HCEC 1CT (cell line): ENCODE measurements around the gene TMEM132C.

ENCODE experiments used
- DNase-seq: peaks from one replicate; pipeline ENCODE4 v3.0.0-alpha.2; 2017

TMEM132C gene

DNA sequence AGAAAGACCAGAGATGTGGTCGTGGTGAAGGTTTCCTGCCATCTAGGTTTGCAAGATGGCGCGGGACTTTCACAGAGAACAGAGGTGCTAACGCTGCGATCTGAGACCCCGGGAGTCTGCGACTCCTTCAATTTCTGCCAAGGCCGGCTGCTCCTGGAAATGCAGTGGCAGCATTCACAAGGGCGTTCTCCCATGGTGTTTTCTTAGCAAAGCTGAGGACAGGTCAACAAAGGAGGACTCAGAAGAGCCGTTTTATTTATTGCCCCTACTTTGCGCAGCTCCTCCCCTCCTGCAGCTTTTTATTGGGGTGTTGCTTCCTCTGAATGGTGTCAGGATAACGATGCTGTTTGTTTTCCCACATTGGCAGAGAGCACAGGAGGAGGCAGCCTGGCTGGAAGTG is 86.3 kb downstream of the TMEM132C start:
- DNase-seq = no peak

- no peak for DNase-seq
These were observed 89.6 kb downstream of the TMEM132C start for GRCh38 chr12:128356547-128356946.

- no peak for DNase-seq
These were observed 94.5 kb downstream of the TMEM132C start for GRCh38 chr12:128361400-128361995.

GRCh38 chr12:128365032-128365431 is 98.1 kb downstream of the TMEM132C start:
- no peak for DNase-seq

DNA sequence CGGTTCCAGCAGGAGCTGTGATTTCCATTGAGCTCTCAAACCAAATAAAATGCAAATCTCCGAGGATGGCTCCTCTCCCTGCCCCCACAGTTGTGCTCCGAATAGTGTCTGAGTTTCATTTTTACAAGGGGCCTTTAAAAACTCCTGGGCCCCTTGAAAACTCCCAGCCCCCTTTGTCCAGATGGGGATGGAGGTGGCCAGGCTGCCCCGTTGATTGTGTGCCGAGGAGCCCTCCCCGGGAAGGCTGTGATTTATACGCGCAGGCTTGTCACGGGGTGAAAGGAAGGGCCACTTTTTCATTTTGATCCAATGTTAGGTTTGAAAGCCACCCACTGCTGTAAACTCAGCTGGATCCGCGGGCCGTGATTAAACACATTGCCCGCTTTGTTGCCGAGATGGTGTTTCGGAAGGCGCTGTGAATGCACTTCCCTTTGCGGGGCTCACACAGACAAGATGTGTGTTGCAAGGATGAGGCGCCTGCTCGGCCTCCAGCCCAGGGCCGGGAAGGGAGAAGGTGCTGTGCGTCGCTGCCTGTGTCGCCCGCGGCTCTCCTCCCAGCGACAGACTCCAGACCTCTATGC is 98.8 kb downstream of the TMEM132C start:
- DNase-seq = no peak

DNA sequence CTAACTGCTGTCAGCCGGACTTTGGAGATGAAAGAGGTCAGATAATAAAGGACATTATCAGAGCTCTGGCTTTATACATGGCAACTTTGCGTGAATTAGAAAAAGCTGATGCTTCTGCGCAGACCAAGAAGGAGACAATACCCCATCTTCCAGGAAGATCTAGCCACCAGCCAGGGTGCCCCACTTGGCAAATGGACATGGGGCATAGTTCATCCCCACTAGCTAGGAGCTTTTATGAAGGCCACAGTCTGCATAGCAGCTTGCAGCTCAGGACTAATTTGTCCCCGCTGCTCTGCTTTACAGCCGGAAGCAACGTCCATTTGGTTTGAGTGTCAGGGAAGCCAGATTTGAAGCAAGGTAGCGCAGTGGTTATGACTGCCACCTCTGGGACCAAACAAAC is 101.0 kb downstream of the TMEM132C start:
- no peak for DNase-seq

- no peak for DNase-seq
These were observed 114.6 kb downstream of the TMEM132C start for GRCh38 chr12:128381541-128381940.

DNA sequence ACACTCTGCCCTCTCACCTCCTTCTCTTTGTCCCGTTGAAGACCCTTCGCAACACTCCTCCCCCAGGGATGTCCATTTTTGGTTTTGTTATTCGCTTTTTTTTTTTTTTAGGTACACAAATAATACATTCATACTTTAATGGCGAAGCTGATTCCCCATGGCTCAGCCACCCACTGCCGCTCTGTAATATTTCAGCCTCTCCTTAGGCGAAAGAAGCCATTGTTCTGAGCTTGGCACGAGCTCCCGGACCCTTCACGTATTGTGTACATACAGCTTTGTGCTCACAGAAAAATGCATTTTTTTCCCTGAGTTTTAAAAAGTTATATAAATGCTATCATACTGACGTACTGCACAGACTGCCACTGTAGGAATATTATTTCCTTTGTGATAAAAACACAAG is 115.0 kb downstream of the TMEM132C start:
- DNase-seq = no peak

DNA sequence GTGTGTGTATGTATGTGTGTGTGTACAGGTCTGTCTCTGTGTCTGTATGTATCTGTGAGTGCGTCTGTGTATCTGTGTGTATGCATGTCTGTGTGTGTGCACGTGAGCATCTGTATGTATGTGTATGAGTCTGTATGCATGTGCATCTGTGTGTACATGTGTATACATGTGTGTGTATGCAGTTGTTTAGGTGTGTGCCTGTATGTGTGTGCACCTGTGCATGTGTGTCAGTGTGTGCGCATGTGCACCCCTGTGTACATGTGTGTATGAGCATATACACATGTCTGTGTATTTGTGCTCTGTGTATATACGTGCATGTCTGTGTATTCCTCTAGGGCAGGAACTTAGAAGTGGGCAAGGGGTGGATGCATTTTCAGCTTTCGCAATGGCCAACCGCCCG is 116.0 kb downstream of the TMEM132C start:
- DNase-seq = no peak

DNA sequence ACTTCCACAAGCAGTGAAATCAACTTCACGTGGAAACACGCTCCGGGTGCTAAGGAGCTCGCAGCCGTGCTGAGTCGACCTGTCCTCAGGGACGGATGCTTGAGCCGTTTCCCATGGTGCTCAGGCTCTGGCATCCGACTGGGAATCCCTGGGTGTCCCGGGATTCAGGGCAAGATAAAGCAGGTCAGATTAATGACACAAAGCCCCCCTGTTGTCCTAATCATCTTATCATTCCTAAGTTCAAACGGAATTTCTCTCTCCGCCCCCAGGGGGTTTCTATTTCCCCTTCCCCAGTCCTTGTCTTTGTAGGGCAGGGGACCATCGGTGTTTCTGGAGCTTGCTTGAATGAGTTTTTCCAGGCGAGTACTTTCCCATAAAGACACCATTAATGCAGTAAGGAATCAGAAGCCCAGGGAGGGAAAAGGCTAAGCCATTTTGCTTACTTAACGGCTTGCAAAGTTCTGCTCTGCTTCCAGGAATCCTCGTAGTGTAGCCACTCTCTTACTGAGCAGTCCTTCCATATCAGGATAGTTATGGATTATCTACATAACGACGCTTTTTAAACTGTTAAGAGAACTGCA is 116.5 kb downstream of the TMEM132C start:
- DNase-seq = no peak

GRCh38 chr12:128385736-128386135 is 118.8 kb downstream of the TMEM132C start:
- DNase-seq = no peak

DNA sequence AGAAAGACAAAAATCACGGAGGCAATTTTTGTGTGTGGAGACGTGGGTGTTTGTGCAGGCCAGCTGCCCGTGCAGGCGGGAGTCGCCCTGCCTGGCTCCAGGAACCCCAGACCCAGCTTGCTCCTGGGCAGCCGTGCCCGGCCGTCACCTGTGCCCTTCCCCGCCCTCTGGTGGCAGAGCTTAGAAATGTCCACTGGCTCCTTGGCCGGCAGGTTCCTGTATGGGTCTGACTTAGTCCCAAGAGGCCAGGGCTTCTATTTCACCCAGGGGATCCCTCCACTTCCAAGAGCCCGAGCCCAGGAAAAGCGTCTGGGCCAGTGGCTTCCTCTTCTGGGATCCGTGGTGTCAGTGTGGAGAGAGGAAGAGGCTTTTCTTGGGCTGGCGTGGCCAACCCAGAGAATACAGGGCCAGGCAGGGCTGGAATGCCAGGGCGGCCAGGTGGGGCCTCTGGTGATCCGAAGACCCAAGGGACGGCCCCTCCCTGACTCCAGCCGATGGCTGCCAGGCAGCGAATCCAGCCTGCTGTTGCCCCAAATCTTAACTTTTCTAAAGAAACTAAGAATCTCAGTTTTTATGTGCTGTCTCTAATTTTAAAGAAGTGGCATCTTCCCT is 120.9 kb downstream of the TMEM132C start:
- DNase-seq = no peak

DNA sequence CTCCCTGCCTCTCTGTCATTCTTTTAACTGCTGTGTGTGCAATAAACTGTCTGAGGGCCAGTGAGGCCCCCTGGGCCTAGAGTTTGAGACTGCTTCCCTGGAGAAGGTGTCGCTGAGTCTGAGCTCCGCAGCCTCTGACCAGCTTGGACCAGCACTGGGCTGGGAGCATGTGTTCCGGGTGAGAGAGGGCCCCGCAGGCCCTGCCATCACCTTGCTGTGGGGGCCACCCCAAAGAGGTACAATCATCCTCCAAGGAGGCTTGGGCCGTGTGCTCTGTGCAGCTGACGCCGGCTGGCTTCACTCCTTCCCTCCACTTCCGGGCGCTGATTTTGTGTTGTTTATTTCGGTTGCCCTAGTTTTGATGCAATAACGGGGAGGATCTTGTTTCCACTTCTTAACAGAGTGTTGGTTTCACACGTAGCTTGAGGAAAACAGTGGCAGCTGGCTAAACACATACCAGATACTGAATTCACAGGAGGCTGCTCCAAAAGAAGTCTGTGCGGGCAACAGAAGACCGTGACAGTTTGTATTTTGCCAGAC is 121.6 kb downstream of the TMEM132C start:
- DNase-seq = no peak

DNA sequence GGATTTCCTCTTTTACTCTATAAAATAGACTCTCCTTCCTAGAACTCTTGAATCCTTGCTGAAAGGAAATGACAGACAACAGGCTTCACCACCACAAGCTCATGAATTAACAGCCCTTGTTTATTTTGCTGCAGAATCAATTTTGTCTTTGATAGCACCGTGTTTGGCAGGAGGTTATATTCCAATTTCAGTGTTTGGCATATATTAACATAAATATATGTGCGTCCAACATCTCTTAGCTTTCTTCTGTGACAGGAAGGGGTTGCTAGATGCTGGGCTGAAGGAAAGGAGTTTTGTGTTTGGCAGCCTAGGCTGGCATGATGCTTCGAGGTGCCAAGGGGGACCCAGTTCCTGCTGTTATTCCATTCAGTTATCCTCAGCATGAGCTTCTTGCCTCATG is 126.4 kb downstream of the TMEM132C start:
- DNase-seq = no peak

GRCh38 chr12:128394137-128394536 is 127.2 kb downstream of the TMEM132C start:
- no peak for DNase-seq

GRCh38 chr12:128399253-128399652 is 132.3 kb downstream of the TMEM132C start:
- DNase-seq = no peak

GRCh38 chr12:128402486-128403243 is 135.7 kb downstream of the TMEM132C start:
- no peak for DNase-seq

DNA sequence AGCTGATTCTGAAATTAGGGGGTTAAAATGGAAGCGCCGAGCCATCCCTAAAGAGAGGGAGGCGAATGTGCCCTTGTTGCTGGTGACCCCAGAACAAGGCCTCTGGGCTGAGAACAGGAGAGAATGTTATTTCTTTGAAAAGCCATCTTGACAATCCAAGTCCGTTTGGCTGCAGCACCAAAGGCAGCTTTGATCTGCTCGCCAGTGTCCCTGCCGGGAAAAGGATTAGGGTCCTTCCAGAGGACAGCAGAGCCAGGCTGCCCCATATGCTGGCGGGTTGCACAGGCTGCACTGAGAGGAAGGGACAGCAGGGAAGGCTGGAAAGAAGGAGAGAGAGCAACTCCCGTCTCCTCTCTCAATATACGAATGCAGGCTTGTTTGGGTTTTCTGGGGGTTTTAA is 141.7 kb downstream of the TMEM132C start:
- no peak for DNase-seq

- no peak for DNase-seq
These were observed 148.1 kb downstream of the TMEM132C start for GRCh38 chr12:128415036-128415560.

DNA sequence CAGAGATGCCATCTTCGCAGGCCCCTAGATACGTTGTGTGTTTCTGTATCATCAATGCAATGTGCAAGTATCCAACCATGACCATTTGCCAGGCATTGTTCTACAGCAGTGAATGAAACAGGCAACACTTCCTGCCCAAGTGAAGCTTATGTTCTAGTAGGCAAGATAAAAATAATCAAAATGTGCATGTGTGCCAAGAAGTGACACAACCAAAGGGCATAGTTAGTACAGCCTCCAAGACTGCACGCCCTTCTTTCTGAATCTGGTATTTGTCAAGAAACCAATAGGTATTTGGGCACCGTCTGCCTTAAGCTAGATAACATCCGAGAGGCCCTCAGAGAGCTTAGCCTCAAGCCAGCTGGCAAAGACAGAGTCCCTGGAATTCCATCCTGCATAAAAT is 152.0 kb downstream of the TMEM132C start:
- no peak for DNase-seq

GRCh38 chr12:128420163-128420562 is 153.2 kb downstream of the TMEM132C start:
- DNase-seq = no peak

GRCh38 chr12:128421375-128421774 is 154.4 kb downstream of the TMEM132C start:
- no peak for DNase-seq

DNA sequence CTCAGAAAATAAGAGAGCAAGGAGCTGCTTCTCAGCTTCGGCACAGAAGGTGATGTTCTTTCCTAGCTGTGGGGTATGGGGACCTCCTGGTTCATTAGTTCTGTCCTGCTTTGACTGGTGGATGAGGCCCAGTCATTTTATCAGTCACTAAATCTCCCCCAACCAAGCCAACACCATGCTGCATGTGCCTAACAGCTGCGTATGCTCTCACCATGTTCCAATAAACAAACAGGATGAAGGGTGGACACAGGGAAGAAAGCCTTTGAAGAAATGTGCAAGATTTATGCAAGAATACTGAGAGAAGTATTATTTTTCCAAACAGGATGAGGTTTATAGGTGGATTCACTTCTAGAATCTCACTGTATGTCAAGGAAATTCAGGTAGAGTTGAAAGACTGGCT is 156.2 kb downstream of the TMEM132C start:
- no peak for DNase-seq
